Natural killer cell (primary cell): ENCODE data around the gene CHRNB2. TPM values are rescaled to one million over a fixed set of nuclear protein-coding genes. Genes with fewer than 3 reads are reported as not detected.

ENCODE experiments used
- ATAC-seq, 3 donors: fragments of 150-1000 bp in 2 of 3; fragments of 200-7000 bp in 1 of 3; cut with Tn5 transposase; 1 replicate in 1 of 3; 2 replicates in 2 of 3; pipeline ENCODE4 v1.10.0; 2021; ENCODE audit warnings: mild to moderate bottlenecking in 2 of 3, moderate library complexity in 2 of 3
- DNase-seq, 2 donors: peaks; one replicate each; pipeline versions ENCODE4 v3.0.0 to v3.0.0-alpha.2; 2013 to 2021; ENCODE audit warnings: mixed read lengths in 1 of 2
- H3K27ac ChIP-seq: one replicate; pipeline ENCODE4 v1.5.1; 2013; ENCODE audit warnings: mild to moderate bottlenecking, low read length
- H3K27me3 ChIP-seq: one replicate; pipeline ENCODE4 v1.6.1; 2013; ENCODE audit warnings: low read length; ENCODE audit not compliant: control insufficient read depth, insufficient read depth
- H3K36me3 ChIP-seq: one replicate; pipeline ENCODE4 v1.6.1; 2013; ENCODE audit warnings: low read length; ENCODE audit not compliant: control insufficient read depth, insufficient read depth
- H3K4me1 ChIP-seq: one replicate; pipeline ENCODE4 v1.6.1; 2013; ENCODE audit warnings: low read length; ENCODE audit not compliant: control insufficient read depth, insufficient read depth
- H3K4me3 ChIP-seq: one replicate; pipeline ENCODE4 v1.5.1; 2013; ENCODE audit warnings: low read length
- H3K9me3 ChIP-seq: one replicate; pipeline ENCODE4 v1.6.1; 2013; ENCODE audit warnings: low read length; ENCODE audit not compliant: control insufficient read depth, insufficient read depth
- H3K27ac Mint-ChIP-seq, 2 donors: one replicate each; pipeline ENCODE4 v1.8.0; 2022; ENCODE audit warnings: mild to moderate bottlenecking in 2 of 2, mixed read lengths in 2 of 2, moderate library complexity in 1 of 2
- H3K27me3 Mint-ChIP-seq, 2 donors: one replicate each; pipeline ENCODE4 v1.8.0; 2022; ENCODE audit warnings: low read depth in 2 of 2, mixed read lengths in 2 of 2
- H3K36me3 Mint-ChIP-seq: one replicate; pipeline ENCODE4 v1.8.0; 2022; ENCODE audit warnings: mixed read lengths
- H3K4me1 Mint-ChIP-seq, 2 donors: one replicate each; pipeline ENCODE4 v1.8.0; 2022; ENCODE audit warnings: mixed read lengths in 2 of 2
- H3K4me3 Mint-ChIP-seq: one replicate; pipeline ENCODE4 v1.8.0; 2022; ENCODE audit warnings: mild to moderate bottlenecking, moderate library complexity, mixed read lengths
- H3K9me3 Mint-ChIP-seq, 2 donors: one replicate each; pipeline ENCODE4 v1.8.0; 2022; ENCODE audit warnings: mixed read lengths in 2 of 2
- CTCF ChIP-seq: fragments of 200-600 bp; IDR thresholded peaks from one replicate; pipeline ENCODE4 v1.8.0; 2022; ENCODE audit warnings: antibody characterized with exemption
- WGBS: methylation state at CpG from one replicate; pipeline ENCODE4 v1.1.7; 2013; ENCODE audit warnings: missing lambda C conversion rate; ENCODE audit not compliant: insufficient coverage; 5-methylcytosine and 5-hydroxymethylcytosine counted together
- intact Hi-C: fragments of 100-400 bp; cut with micrococcal nuclease; formaldehyde crosslinking; loops from one replicate; pipeline ENCODE4 v1.14.2; 2022
- total RNA-seq, 4 donors: library from RNA; stranded (reverse); fragments of 120-200 nt in 1 of 4; gene quantifications; one replicate each; pipeline versions ENCODE4 v1.2.3 to v1.2.4, GENCODE V29; 2013 to 2022

Gene CHRNB2
- total RNA-seq, 3 donors from 2014 or later (not counting 1 experiment from before 2014, with no cell fraction given), result not detected

GRCh38 chr1:154607609-154608396, 40.2 kb downstream of the CHRNB2 start, which contains the start of gene ADAR:
ADAR (minus strand) TSS chr1:154608186; CDS start chr1:154608006, 180 bp downstream.
- peak; percentile 89 to 95 (median 90) for ATAC-seq
- Histone ChIP-seq H3K4me1 (peaks cover 47% of the 10 kb centered on the region), H3K36me3 (no peaks in the 10 kb centered on the region), H3K4me3 (peak within 1 kb of the TSS; percentile 77), H3K27me3 (no peaks in the 10 kb centered on the region), H3K27ac (peak within 1 kb of the TSS; percentile 91), H3K9me3 (no peaks in the 10 kb centered on the region)
- no peaks in the 10 kb centered on the region for H3K36me3 Mint-ChIP-seq
- H3K4me1 Mint-ChIP-seq, result peaks cover 48 to 64% of the 10 kb centered on the region in 2 donors
- DNase-seq, result peak; percentile 84 to 97
- H3K9me3 Mint-ChIP-seq, result no peaks in the 10 kb centered on the region
- H3K4me3 Mint-ChIP-seq, result peak within 1 kb of the TSS; percentile 89
- no peak for TF ChIP-seq CTCF
- peak within 1 kb of the TSS; percentile 87 to 95 for H3K27ac Mint-ChIP-seq
- under 1% methylated on average over 59 of the region's 59 CpGs for WGBS
- H3K27me3 Mint-ChIP-seq, result no peaks in the 10 kb centered on the region
- intact Hi-C loops, result loop anchor here (1.0 to 5.0 kb wide), 3 partner anchors 19 to 329 kb away; partner anchors contain the start of gene PMVK

GRCh38 chr1:154608397-154609270, 41.1 kb downstream of the CHRNB2 start:
- peak overlapping the region; percentile 89 for H3K4me3 Mint-ChIP-seq
- peaks cover 46 to 58% of the 10 kb centered on the region in 2 donors for H3K4me1 Mint-ChIP-seq
- DNase-seq, result peak; percentile 33 to 67
- H3K9me3 ChIP-seq, result no peaks in the 10 kb centered on the region
- no peaks in the 10 kb centered on the region for H3K27me3 Mint-ChIP-seq
- H3K4me1 ChIP-seq, result peaks cover 40% of the 10 kb centered on the region
- H3K27me3 ChIP-seq, result no peaks in the 10 kb centered on the region
- no peaks in the 10 kb centered on the region for H3K9me3 Mint-ChIP-seq
- peak; percentile 14 to 43 (median 17) for ATAC-seq
- H3K27ac Mint-ChIP-seq, result peak overlapping the region; percentile 87 to 95
- H3K27ac ChIP-seq, result peak overlapping the region; percentile 91
- peak overlapping the region; percentile 77 for H3K4me3 ChIP-seq
- H3K36me3 Mint-ChIP-seq, result no peaks in the 10 kb centered on the region
- WGBS, result 7% methylated on average over 27 of the region's 37 CpGs
- H3K36me3 ChIP-seq, result no peaks in the 10 kb centered on the region
- TF ChIP-seq CTCF, result no peak
- intact Hi-C loops, result loop anchor here (1.0 to 5.0 kb wide), 3 partner anchors 19 to 329 kb away; partner anchors contain the start of gene PMVK

DNA sequence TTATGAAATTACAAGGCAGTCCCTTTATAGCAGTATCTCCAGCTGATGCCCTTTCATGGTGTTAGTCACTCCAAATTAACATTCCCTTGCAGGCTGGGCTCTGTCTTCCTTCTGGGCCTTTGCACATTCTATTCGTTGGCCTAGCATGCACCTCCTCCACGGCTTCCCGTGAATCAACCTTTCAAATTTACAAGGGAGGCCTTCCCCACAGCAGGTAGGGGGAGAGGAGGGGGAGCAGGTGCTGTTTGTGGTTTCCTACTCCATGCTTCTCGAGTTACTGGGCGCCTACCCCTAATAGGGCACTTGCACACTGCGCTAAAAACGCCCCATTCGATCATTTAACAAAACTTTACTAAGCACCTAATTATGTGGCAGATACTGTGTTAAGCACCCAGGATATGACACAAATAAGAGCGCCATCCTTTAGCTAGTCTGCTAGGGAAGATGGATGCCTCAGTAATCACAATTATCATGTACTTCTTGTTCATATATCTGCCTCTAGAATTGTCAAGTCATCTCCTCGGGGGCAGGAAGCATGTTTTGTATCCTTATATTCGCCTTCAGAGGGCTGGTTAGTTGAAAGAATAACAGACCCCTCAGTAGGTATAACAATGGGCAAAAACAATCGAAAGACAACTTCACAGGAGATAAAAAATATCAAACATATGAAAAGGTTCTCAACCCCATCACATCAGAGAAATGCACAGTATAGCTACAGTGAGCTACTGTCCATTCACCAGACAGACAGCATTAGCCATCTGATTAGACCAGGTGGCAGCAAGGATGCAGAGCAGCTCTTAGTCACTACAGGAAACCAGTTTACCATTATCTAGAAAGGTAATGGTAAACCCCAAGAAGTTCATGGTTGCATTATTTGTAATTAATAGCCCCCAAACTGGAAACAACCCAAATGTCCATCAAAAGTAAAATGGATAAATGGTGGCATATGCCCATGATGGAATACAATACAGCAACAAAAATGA, 42.1 kb downstream of the CHRNB2 start:
- Mint-ChIP-seq H3K36me3 (no peaks in the 10 kb centered on the region), H3K4me3 (peak overlapping the region; percentile 89), H3K4me1 (peaks cover 41 to 51% of the 10 kb centered on the region in 2 donors), H3K9me3 (no peaks in the 10 kb centered on the region), H3K27me3 (no peaks in the 10 kb centered on the region), H3K27ac (peak overlapping the region; percentile 87 to 95)
- intact Hi-C loops, result loop anchor here (5.0 kb wide), 1 partner anchor 328 kb away; the partner anchor contains the start of gene PMVK
- TF ChIP-seq CTCF, result no peak
- DNase-seq (peak in 1 of 2 donors; percentile 80), ATAC-seq (no peak)
- WGBS, result 50% methylated on average over 7 of the region's 12 CpGs
- H3K4me3 ChIP-seq, result no peak overlapping the region
- H3K27ac ChIP-seq, result peak overlapping the region; percentile 91
- peaks cover 34% of the 10 kb centered on the region for H3K4me1 ChIP-seq
- no peaks in the 10 kb centered on the region for H3K9me3 ChIP-seq
- H3K27me3 ChIP-seq, result no peaks in the 10 kb centered on the region
- H3K36me3 ChIP-seq, result no peaks in the 10 kb centered on the region
